H9 (cell line): ENCODE results near the gene LAIR1. TPM values are rescaled to one million over a fixed set of nuclear protein-coding genes. Genes with fewer than 3 reads are reported as not detected.
"Not testable (repeated sequence)": the region's sequence is repeated elsewhere in the genome, so short reads cannot be mapped to it uniquely, and the experiment has no call there.

Source experiments
- DNase-seq: peaks from one replicate; pipeline ENCODE4 v3.0.0-alpha.2; 2017
- H2AFZ ChIP-seq: one replicate; pipeline ENCODE4 v1.6.1; 2013; ENCODE audit warnings: mild to moderate bottlenecking, low read length, control low read depth, moderate library complexity
- H2AK5ac ChIP-seq: 2 replicates; pipeline ENCODE4 v1.6.1; 2013; ENCODE audit warnings: low read length, control low read depth, mixed read lengths; ENCODE audit not compliant: insufficient read length
- H2BK120ac ChIP-seq: one replicate; pipeline ENCODE4 v1.6.1; 2013; ENCODE audit warnings: low read depth, mild to moderate bottlenecking, low read length, control low read depth, inconsistent platforms; ENCODE audit not compliant: poor library complexity, severe bottlenecking
- H2BK12ac ChIP-seq: 2 replicates; pipeline ENCODE4 v1.6.1; 2013; ENCODE audit warnings: low read length, control low read depth, mixed read lengths, low read depth; ENCODE audit not compliant: insufficient read length
- H2BK15ac ChIP-seq: 2 replicates; pipeline ENCODE4 v1.6.1; 2013; ENCODE audit warnings: low read depth, low read length, control low read depth
- H2BK20ac ChIP-seq: one replicate; pipeline ENCODE4 v1.6.1; 2013; ENCODE audit warnings: low read depth, mild to moderate bottlenecking, low read length, control low read depth, inconsistent platforms; ENCODE audit not compliant: poor library complexity, severe bottlenecking
- H2BK5ac ChIP-seq: 2 replicates; pipeline ENCODE4 v1.6.1; 2013; ENCODE audit warnings: low read length, control low read depth, mixed read lengths; ENCODE audit not compliant: insufficient read length
- H3K14ac ChIP-seq: 2 replicates; pipeline ENCODE4 v1.6.1; 2013; ENCODE audit warnings: low read length, control low read depth; ENCODE audit not compliant: insufficient read depth
- H3K18ac ChIP-seq: 2 replicates; pipeline ENCODE4 v1.6.1; 2013; ENCODE audit warnings: low read depth, mild to moderate bottlenecking, mixed read lengths, low read length, control low read depth; ENCODE audit not compliant: insufficient read length
- H3K23ac ChIP-seq: 2 replicates; pipeline ENCODE4 v1.6.1; 2013; ENCODE audit warnings: low read length, control low read depth, mixed read lengths, low read depth; ENCODE audit not compliant: insufficient read length
- H3K23me2 ChIP-seq: 2 replicates; pipeline ENCODE4 v1.6.1; 2013; ENCODE audit warnings: low read depth, mild to moderate bottlenecking, mixed read lengths, low read length, control low read depth; ENCODE audit not compliant: insufficient read length, poor library complexity, severe bottlenecking
- H3K27ac ChIP-seq: 2 replicates; pipeline ENCODE4 v1.5.1; 2013; ENCODE audit warnings: low read length, control low read depth, mixed read lengths, low read depth; ENCODE audit not compliant: insufficient read length
- H3K27me3 ChIP-seq: 2 replicates; pipeline ENCODE4 v1.6.1; 2013; ENCODE audit warnings: low read length, control low read depth, inconsistent platforms; ENCODE audit not compliant: insufficient read depth
- H3K4ac ChIP-seq: 2 replicates; pipeline ENCODE4 v1.6.1; 2013; ENCODE audit warnings: low read depth, mild to moderate bottlenecking, control low read depth, inconsistent platforms, low read length, moderate library complexity
- H3K4me1 ChIP-seq: 2 replicates; pipeline ENCODE4 v1.6.1; 2013; ENCODE audit warnings: low read length, control low read depth, inconsistent platforms; ENCODE audit not compliant: insufficient read depth
- H3K4me2 ChIP-seq: 2 replicates; pipeline ENCODE4 v1.6.1; 2013; ENCODE audit warnings: low read length, control low read depth, mixed read lengths; ENCODE audit not compliant: insufficient read length, insufficient read depth
- H3K56ac ChIP-seq: 2 replicates; pipeline ENCODE4 v1.6.1; 2013; ENCODE audit warnings: low read depth, mild to moderate bottlenecking, mixed read lengths, low read length, control low read depth; ENCODE audit not compliant: insufficient read length
- H3K79me1 ChIP-seq: 2 replicates; pipeline ENCODE4 v1.6.1; 2013; ENCODE audit warnings: low read depth, mild to moderate bottlenecking, moderate library complexity, low read length, control low read depth, inconsistent platforms; ENCODE audit not compliant: insufficient read depth, poor library complexity, severe bottlenecking
- H3K79me2 ChIP-seq: 2 replicates; pipeline ENCODE4 v1.6.1; 2013; ENCODE audit warnings: low read length, control low read depth, inconsistent platforms; ENCODE audit not compliant: insufficient read depth
- H3K9ac ChIP-seq: 2 replicates; pipeline ENCODE4 v1.6.1; 2013; ENCODE audit warnings: low read length, control low read depth, mixed read lengths; ENCODE audit not compliant: insufficient read length; ENCODE audit errors: extremely low read depth
- H3K9me3 ChIP-seq: one replicate; pipeline ENCODE4 v1.6.1; 2013; ENCODE audit warnings: low read depth, low read length, inconsistent platforms; ENCODE audit not compliant: control insufficient read depth
- H3T11ph ChIP-seq: one replicate; pipeline ENCODE4 v1.6.1; 2013; ENCODE audit warnings: mild to moderate bottlenecking, low read length, control low read depth, inconsistent platforms
- H4K20me1 ChIP-seq: one replicate; pipeline ENCODE4 v1.6.1; 2013; ENCODE audit not compliant: control insufficient read depth, insufficient read length, insufficient read depth
- H4K5ac ChIP-seq: 2 replicates; pipeline ENCODE4 v1.6.1; 2013; ENCODE audit warnings: low read depth, mild to moderate bottlenecking, mixed read lengths, low read length, control low read depth; ENCODE audit not compliant: insufficient read length
- H4K8ac ChIP-seq: replicated peaks from 2 replicates; pipeline ENCODE4 v1.6.1; 2013; ENCODE audit warnings: low read length, control low read depth, mixed read lengths, low read depth; ENCODE audit not compliant: insufficient read length
- H4K91ac ChIP-seq: 2 replicates; pipeline ENCODE4 v1.6.1; 2013; ENCODE audit warnings: low read depth, mild to moderate bottlenecking, moderate library complexity, mixed read lengths, low read length, control low read depth; ENCODE audit not compliant: insufficient read length
- H3K27ac Mint-ChIP-seq, 3 experiments: 2 replicates in 2 of 3; 3 replicates in 1 of 3; pipeline ENCODE4 v1.8.0; 2020 to 2021; ENCODE audit warnings: mixed read lengths in 3 of 3, mild to moderate bottlenecking in 1 of 3, moderate library complexity in 1 of 3
- H3K27me3 Mint-ChIP-seq: 2 replicates; pipeline ENCODE4 v1.8.0; 2021; ENCODE audit warnings: low read depth, mild to moderate bottlenecking, moderate library complexity, mixed read lengths
- H3K36me3 Mint-ChIP-seq, 3 experiments: 2 replicates in 2 of 3; 3 replicates in 1 of 3; pipeline ENCODE4 v1.8.0; 2020 to 2021; ENCODE audit warnings: low read depth in 3 of 3, mixed read lengths in 3 of 3; ENCODE audit not compliant: insufficient read depth in 1 of 3
- H3K4me1 Mint-ChIP-seq, 2 experiments: 2 replicates each; pipeline ENCODE4 v1.8.0; 2020; ENCODE audit warnings: mixed read lengths in 2 of 2
- H3K4me3 Mint-ChIP-seq, 2 experiments: 2 replicates in 1 of 2; 3 replicates in 1 of 2; pipeline ENCODE4 v1.8.0; 2020 to 2021; ENCODE audit warnings: mild to moderate bottlenecking in 2 of 2, mixed read lengths in 2 of 2, moderate library complexity in 1 of 2
- H3K9me3 Mint-ChIP-seq, 2 experiments: 2 replicates in 1 of 2; 3 replicates in 1 of 2; pipeline ENCODE4 v1.8.0; 2020; ENCODE audit warnings: mild to moderate bottlenecking in 2 of 2, mixed read lengths in 2 of 2, moderate library complexity in 1 of 2
- WGBS: extraction: QIAGEN DNeasy Blood & Tissue Kit; methylation state at CpG from one replicate; pipeline ENCODE4 v1.1.7; 2013; ENCODE audit warnings: missing lambda C conversion rate, low lambda C conversion rate, mixed read lengths; ENCODE audit not compliant: insufficient read length; ENCODE audit errors: extremely low coverage; 5-methylcytosine and 5-hydroxymethylcytosine counted together
- total RNA-seq: library from RNA; stranded (reverse); gene quantifications from 2 replicates; pipeline ENCODE4 v1.2.1, GENCODE V29; 2021

The LAIR1 gene
- total RNA-seq, 1 experiment from 2014 or later, result not detected

DNA sequence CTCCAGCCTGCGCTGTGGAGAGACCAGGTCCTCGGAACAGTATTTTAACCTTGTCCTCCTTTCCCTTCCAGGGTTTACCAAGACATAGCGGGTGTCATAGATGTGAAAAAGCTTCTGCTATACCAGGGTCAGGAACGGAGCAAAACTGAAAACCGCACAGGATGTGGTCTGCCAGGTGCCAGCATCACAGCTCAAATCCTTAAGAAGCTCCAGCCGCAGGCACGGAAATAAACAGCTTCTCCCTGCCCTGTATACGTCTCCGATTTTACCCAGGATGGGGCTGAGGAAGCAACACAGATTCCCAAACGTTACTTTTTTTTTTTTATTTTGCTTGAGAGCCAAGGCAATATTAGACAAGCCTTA lies 5.7 kb upstream of the LAIR1 start:
- Mint-ChIP-seq H3K27me3 (peaks cover 38% of the 10 kb centered on the region), H3K9me3 (peaks cover 0 to 54% of the 10 kb centered on the region in 2 experiments; a peak in 4 of 5 replicates)
- H3T11ph ChIP-seq, H2BK15ac ChIP-seq, H3K27ac Mint-ChIP-seq, H4K20me1 ChIP-seq, H2BK12ac ChIP-seq, H3K14ac ChIP-seq, H3K23me2 ChIP-seq, H3K56ac ChIP-seq, H2AK5ac ChIP-seq, H3K27me3 ChIP-seq, H3K4ac ChIP-seq, H2BK5ac ChIP-seq, H3K4me2 ChIP-seq, H2BK20ac ChIP-seq, H4K91ac ChIP-seq, H3K4me1 Mint-ChIP-seq, H3K27ac ChIP-seq, H4K5ac ChIP-seq, H2BK120ac ChIP-seq, H3K79me2 ChIP-seq, H2AFZ ChIP-seq, DNase-seq, H3K4me3 Mint-ChIP-seq, H3K4me1 ChIP-seq, H3K36me3 Mint-ChIP-seq, H4K8ac ChIP-seq, H3K18ac ChIP-seq, H3K79me1 ChIP-seq, H3K9ac ChIP-seq, H3K9me3 ChIP-seq, H3K23ac ChIP-seq: not testable (repeated sequence)
- WGBS, result no CpG with 5 or more reads among the region's 10 CpGs

DNA sequence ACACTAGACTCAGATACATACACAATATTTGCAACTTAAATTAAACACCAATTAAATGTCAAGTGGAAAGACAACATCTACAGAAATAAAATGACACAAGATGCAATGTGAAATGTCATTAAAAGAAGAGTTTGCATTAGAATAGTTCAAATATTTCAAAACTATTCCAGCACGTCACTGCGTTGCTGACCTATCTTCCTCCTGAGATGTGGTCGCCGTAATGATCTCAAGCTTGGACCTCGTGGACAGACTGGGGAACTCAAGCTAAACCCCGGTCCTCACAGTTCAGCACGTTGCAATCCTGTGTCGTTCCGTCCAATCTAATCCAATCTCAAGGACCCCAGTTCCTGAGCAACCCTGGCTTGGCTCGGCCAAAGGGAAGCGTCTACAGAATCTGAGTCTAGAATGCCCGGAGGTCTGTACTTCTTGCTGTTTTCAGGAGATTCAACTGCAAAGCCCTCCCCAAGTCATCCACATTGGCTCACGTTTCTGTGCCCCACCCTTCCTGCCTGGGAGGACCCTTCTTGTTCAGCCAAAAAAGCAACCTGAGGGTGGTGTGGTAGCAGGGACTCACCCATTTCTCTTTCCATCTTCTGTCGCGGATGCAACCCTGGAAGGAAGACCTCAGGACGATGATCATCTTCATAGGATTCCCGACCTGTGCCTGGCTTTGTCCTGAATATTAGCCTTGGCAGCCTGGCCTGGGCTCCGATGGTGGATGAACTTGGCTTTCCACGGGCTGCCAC lies 5.1 kb upstream of the LAIR1 start:
- H2BK15ac ChIP-seq, H2AK5ac ChIP-seq, H2BK20ac ChIP-seq, DNase-seq, H3T11ph ChIP-seq, H4K20me1 ChIP-seq, H3K27ac Mint-ChIP-seq, H4K91ac ChIP-seq, H3K4me1 ChIP-seq, H3K4ac ChIP-seq, H3K4me2 ChIP-seq, H3K36me3 Mint-ChIP-seq, H3K56ac ChIP-seq, H3K27ac ChIP-seq, H3K27me3 ChIP-seq, H3K4me3 Mint-ChIP-seq, H2BK120ac ChIP-seq, H3K79me1 ChIP-seq, H3K23ac ChIP-seq, H4K5ac ChIP-seq, H3K23me2 ChIP-seq, H2AFZ ChIP-seq, H3K14ac ChIP-seq, H3K9ac ChIP-seq, H3K18ac ChIP-seq, H2BK12ac ChIP-seq, H2BK5ac ChIP-seq, H3K4me1 Mint-ChIP-seq, H4K8ac ChIP-seq, H3K9me3 ChIP-seq, H3K79me2 ChIP-seq: not testable (repeated sequence)
- Mint-ChIP-seq H3K27me3 (peaks cover 33% of the 10 kb centered on the region), H3K9me3 (peaks cover 0 to 53% of the 10 kb centered on the region in 2 experiments; a peak in 3 of 5 replicates)
- no CpG with 5 or more reads among the region's 19 CpGs for WGBS
